Hematopoietic multipotent progenitor cell treated with erythropoietin and hydrocortisone succinate and interleukin-3 and kit ligand, for 17 days (in vitro differentiated cells): ENCODE measurements around the gene P2RX6.

Source experiments
- DNase-seq: peaks from one replicate; pipeline ENCODE4 v3.0.0-alpha.2; 2015; ENCODE audit warnings: low spot score

Gene P2RX6

GRCh38 chr22:21075516-21076138 lies 60.7 kb downstream of the P2RX6 start:
- DNase-seq, result no peak

- no peak for DNase-seq
Observed at GRCh38 chr22:21076912-21077625, 62.1 kb downstream of the P2RX6 start.
